GM21825 (cell line): ENCODE data around the gene MTERF4.

ENCODE experiments used
- ATAC-seq: cut with Tn5 transposase; IDR thresholded peaks from one replicate; pipeline ENCODE4 v1.9.1; 2021; ENCODE audit warnings: mild to moderate bottlenecking, moderate library complexity; ENCODE audit not compliant: unreplicated experiment

The MTERF4 gene

GRCh38 chr2:241091734-241092445, 10.2 kb downstream of the MTERF4 start:
- ATAC-seq = no peak

- ATAC-seq = no peak
These were observed 10.9 kb downstream of the MTERF4 start for GRCh38 chr2:241091201-241091600.

- no peak for ATAC-seq
These were observed 13.0 kb downstream of the MTERF4 start for GRCh38 chr2:241088791-241089732.

GRCh38 chr2:241088376-241088775, 13.7 kb downstream of the MTERF4 start:
- peak; percentile 48 for ATAC-seq

- peak; percentile 69 for ATAC-seq
These were observed 14.4 kb downstream of the MTERF4 start for GRCh38 chr2:241087420-241088268.

DNA sequence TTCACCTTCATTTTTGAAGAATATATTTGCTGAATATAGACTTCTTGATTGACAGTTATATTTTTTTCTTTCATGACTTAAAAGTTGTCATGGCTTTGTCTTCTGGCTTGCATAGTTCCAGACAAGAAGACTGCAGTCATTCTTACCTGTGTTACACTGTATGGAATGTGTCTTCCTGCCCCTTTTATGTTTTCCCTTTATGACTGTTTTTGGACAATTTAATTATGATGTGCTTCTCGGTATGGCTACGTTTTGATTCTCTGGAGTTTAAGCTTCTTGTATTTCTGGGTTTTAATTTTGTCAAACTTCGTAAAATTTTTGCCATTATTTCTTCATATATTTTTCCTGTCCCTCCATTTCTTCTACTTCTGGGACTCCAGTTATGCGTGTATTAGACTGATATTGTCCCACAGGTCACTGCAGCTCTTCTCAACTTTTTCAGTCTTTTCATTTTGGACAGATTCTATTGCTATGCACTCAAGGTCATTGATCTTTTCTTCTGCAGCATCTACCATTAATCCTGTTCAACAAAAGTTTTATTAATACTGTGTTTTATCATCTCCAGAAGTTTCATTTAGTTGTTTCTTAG, 17.1 kb downstream of the MTERF4 start:
- ATAC-seq = no peak

- no peak for ATAC-seq
These were observed 19.0 kb downstream of the MTERF4 start for GRCh38 chr2:241083091-241083415.

DNA sequence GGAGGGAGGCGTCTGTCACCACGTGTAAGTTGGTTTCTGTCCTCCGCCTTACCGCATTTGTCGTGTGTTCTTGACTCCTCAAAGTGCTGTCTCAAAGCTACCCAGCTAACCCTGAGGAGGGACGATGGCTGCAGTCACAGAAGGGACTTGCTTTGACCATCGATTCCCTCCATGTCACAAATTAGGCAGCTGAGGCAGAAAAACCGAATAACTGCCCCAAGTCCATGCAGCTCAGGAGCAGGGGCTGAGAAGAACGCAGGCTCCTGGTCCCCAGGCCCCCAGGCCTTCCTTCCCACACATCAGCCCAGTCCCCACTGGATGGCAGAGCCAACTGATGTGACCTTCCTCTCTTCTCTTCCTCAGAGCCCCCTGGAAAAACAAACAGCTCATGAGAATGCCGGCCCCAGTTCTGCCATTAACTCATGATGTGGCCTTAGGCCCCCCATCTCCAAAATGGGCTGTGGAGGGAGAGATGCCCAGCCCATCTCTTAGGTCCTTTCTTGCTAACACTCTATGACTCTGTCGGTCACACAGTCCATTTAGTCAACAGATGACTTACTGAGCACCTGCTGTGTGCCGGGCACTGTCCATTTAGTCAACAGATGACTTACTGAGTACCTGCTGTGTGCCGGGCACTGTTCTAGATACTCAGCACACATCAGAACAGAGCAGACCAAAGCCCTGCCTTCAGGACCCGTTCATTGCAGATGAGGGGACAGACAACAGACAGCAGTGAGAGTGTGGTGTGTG, 19.6 kb downstream of the MTERF4 start:
- ATAC-seq = no peak

DNA sequence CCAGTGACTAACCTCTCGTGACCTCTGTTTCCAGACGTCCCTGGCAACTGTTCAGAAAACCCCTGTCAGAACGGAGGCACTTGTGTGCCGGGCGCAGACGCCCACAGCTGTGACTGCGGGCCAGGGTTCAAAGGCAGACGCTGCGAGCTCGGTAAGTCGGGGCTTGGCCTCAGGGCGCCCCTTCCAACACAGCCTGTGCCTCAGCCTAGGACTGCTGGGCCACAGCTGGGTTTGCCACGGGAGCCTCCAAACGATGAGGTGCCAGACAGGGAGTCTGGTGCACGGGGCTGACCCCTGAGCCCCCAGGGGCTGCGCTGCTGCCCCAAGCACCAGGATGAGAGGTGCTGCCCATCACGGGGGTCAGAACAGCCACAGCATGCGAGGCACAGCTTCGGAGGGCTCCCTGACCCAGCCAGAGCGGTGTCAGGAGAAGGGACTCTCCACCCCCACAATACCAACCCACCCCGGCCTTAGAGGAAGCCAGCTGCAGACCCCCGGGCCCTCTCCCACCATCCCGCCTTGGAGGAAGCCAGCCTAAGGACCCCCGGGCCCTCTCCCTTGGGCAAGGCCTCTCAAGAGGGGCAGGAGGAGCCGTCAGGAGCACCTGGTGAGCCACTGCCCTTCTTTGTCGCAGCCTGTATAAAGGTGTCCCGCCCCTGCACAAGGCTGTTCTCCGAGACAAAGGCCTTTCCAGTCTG, 20.3 kb downstream of the MTERF4 start:
- no peak for ATAC-seq

GRCh38 chr2:241081190-241081642, 20.9 kb downstream of the MTERF4 start:
- ATAC-seq = no peak

GRCh38 chr2:241080405-241081189, 21.5 kb downstream of the MTERF4 start:
- no peak for ATAC-seq

GRCh38 chr2:241074901-241075540, 27.1 kb downstream of the MTERF4 start:
- ATAC-seq = no peak

DNA sequence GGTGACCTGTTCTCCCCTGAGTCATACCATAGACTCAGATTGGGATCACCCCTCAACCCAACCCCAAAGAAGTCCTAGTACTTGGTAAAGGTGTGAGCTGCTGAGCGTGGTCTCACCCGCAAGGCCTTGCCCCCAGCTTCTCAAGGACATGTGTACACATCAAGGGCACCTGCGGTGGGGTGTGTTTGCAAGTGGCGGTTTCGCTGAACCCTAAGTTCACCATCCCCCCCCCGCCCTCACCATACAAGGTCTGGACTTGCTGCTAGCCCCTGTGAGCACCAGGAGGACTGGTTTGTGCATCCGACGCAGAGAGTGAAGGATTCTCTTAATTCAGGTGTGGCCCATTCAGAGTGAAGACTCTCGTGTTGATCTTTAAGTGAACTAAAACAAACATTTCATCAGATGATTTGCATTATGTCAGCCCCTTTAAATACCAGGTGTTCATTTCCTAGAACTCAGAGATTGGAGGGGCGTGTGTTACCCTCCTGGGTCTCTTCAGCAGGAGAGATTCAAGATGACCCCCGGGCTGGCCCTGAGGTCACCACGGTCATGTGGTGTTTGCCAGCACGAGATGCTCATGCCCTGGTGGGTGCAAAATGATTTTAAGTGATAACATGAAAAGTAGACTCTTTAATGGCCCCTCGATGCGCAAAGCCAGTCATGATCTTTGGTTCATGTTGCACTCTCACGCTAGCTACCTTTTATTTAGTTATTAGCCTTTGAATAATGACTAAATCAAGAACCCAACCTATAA, 27.8 kb downstream of the MTERF4 start:
- ATAC-seq = no peak

DNA sequence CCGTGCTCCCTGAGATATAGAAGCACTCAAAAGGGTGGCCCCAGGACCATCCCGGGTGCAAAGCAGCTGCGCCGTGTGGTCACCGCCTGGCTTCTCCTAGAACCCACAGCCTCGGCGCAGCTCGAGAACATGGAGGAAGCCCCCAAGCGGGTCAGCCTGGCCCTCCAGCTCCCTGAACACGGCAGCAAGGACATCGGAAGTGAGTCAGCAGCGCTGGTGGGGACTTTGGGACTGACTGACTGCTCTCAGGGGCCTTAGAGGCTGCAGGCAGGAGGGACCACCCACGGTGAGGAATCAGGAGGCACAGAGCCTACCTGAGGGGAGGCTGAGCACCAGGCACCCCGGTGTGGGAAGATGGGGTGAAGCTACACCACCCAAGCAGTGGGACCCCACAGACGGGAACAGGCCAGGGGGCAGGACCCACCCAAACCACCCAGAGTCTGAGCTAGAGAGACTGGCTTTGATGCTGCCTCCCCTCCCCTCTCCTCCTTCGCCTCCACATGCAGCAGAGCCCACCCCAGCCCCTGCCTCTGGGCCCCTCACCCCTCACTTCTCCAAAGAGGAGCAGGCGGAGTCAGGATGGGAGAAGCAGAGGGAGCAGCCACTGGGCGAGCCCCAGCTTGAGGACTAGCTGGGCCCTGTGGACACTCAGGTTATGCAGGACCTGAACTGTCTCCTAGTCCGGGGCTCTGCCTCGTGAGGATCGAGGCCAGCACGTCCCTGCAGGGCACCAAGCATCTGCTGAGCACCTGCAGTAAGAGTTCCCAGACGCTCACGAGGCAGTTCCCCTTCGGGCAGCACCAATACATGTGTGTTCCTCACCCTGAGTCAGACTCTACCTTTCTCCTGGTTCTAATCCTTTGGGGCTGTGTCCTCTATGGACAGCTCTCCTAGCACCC, 28.7 kb downstream of the MTERF4 start:
- no peak for ATAC-seq

DNA sequence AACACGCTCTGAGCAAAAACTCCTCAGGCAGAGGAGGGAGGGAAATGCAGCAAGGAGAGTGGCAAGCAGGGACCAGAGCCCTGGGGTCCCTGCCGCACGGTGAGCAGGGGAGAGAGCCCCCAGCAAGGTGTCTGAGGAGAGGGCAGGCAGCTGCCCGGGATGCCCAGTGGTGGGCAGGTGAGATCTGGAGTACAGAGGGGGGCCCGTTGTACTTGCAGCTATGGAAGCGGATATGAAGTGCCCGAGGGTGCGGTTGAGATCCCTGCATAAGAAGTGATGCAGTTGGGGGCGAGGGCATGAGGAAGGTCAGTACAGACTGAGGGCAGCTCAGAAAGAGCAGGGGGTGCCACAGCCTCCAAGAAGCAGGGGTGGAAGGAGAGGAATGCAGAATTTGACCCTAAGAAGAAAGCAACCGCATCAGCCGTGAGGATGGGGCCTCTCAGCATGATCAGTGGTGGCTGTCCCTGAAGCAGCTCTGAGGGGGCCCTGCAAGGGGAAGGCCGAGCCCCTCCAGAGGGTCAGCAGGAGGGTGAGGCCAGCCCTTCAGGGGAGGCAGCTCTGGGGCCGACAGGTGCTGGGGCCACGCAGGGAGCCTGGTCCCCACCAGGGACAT, 29.4 kb downstream of the MTERF4 start:
- no peak for ATAC-seq

GRCh38 chr2:241072151-241072550, 29.9 kb downstream of the MTERF4 start:
- ATAC-seq = no peak
